Body of pancreas (tissue), 4 donors: ENCODE results near the gene KRT23. TPM values are rescaled to one million over a fixed set of nuclear protein-coding genes. Genes with fewer than 3 reads are reported as not detected.

Source experiments
- ATAC-seq: fragments of 150-250 bp; one replicate; pipeline ENCODE4 v1.9.1; 2016
- DNase-seq, 4 donors: peaks; one replicate each; pipeline ENCODE4 v3.0.0-alpha.2; 2019
- H3K27ac ChIP-seq, 4 donors: fragments of 200-600 bp; sonication (generic); 1 replicate in 3 of 4; 2 replicates in 1 of 4; pipeline versions ENCODE4 v1.5.1 to v1.6.1; 2016 to 2019; ENCODE audit warnings: mild to moderate bottlenecking in 1 of 4, mixed read lengths in 1 of 4, moderate library complexity in 1 of 4
- H3K27me3 ChIP-seq, 2 donors: fragments of 200-600 bp; sonication (generic); one replicate each; pipeline ENCODE4 v1.6.0; 2016; ENCODE audit warnings: mild to moderate bottlenecking in 1 of 2
- H3K36me3 ChIP-seq, 2 donors: fragments of 200-600 bp; sonication (generic); replicated peaks in 1 of 2; 2 replicates each; pipeline ENCODE4 v1.5.1; 2016; ENCODE audit warnings: low read depth in 2 of 2; ENCODE audit not compliant: insufficient read depth in 1 of 2
- H3K4me1 ChIP-seq: fragments of 200-600 bp; sonication (generic); one replicate; pipeline ENCODE4 v1.6.0; 2016
- H3K4me3 ChIP-seq, 2 donors: fragments of 200-600 bp; sonication (generic); 1 replicate in 1 of 2; 2 replicates in 1 of 2; pipeline ENCODE4 v1.5.1; 2016 to 2019
- H3K9me3 ChIP-seq, 3 donors: fragments of 200-600 bp; sonication (generic); 1 replicate in 2 of 3; 2 replicates in 1 of 3; pipeline ENCODE4 v1.5.1; 2016
- CTCF ChIP-seq, 7 experiments: fragments of 450-650 bp in 4 of 7; fragments of 200-600 bp in 3 of 7; sonication (generic) in 3 of 7; IDR thresholded peaks; one replicate each; pipeline ENCODE4 v1.5.1; 2016 to 2019; ENCODE audit warnings: antibody characterized with exemption in 7 of 7
- POLR2A ChIP-seq, 3 donors: fragments of 450-650 bp; IDR thresholded peaks; one replicate each; pipeline ENCODE4 v1.6.1; 2016; ENCODE audit warnings: antibody characterized with exemption in 3 of 3, mild to moderate bottlenecking in 2 of 3
- WGBS, 2 donors: methylation state at CpG; one replicate each; pipeline ENCODE4 v1.1.5; 2017; 5-methylcytosine and 5-hydroxymethylcytosine counted together
- intact Hi-C: fragments of 100-400 bp; cut with DNase I; formaldehyde crosslinking; loops from one replicate; pipeline ENCODE4 v1.15.1; 2023
- total RNA-seq, 2 donors: library from RNA; depleted of rRNA; stranded (reverse); fragments of >200 nt; gene quantifications; one replicate each; pipeline ENCODE4 v1.1.0, GENCODE V29; 2016

KRT23 gene
- total RNA-seq, 2 donors from 2014 or later = 2.3 to 9.6 TPM

DNA sequence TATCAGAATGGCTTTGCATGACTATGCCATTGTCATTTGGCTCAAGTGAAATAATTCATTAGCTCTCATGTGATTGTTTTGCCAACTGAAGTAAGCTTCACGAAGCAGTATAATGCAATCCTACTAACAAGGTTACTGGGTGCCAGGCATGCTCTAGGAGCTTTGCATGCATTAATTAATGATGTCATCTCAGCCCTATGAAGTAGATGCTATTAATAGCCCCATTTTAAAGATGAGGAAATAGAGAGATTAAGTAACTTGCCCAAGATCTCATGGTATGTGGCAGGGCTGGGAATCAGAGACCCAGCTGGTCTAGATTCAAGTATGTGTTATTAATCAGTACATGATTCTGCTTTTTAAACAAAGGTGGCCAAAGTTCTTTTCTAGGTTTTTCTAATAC, 15.2 kb upstream of the KRT23 start:
- H3K9me3 ChIP-seq = no peaks in the 10 kb centered on the region
- no peak for TF ChIP-seq POLR2A (IDR thresholded peaks at IDR 0.05)
- no peak for TF ChIP-seq CTCF (IDR thresholded peaks at IDR 0.05)

GRCh38 chr17:40952154-40952553, 14.7 kb upstream of the KRT23 start:
- H3K27ac ChIP-seq = peak overlapping the region in 3 of 4 donors; percentile 19 to 71 (median 53)
- no peaks in the 10 kb centered on the region for H3K36me3 ChIP-seq
- 86 to 95% methylated on average over 2 of the region's 2 CpGs for WGBS, 2 donors
- intact Hi-C loops = no loop called here
- DNase-seq (no peak), ATAC-seq (no peak)
- no peaks in the 10 kb centered on the region for H3K27me3 ChIP-seq
- H3K9me3 ChIP-seq = no peaks in the 10 kb centered on the region
- no peak for TF ChIP-seq CTCF (IDR thresholded peaks at IDR 0.05)
- no peak for TF ChIP-seq POLR2A (IDR thresholded peaks at IDR 0.05)
- peaks cover 17% of the 10 kb centered on the region for H3K4me1 ChIP-seq
- no peak overlapping the region for H3K4me3 ChIP-seq

More for the DNA sequence above, 15.2 kb upstream of the KRT23 start:
- Histone ChIP-seq H3K4me3 (no peak overlapping the region), H3K4me1 (peaks cover 22% of the 10 kb centered on the region), H3K27me3 (no peaks in the 10 kb centered on the region), H3K36me3 (no peaks in the 10 kb centered on the region), H3K27ac (peak overlapping the region in 3 of 4 donors; percentile 19 to 71 (median 53))
- whole genome bisulfite sequencing, 2 donors = 19 to 35% methylated on average over 1 of the region's 1 CpG
- DNase-seq (peak in 2 of 4 donors; percentile 11 to 25), ATAC-seq (peak; percentile 61)
- intact Hi-C loops = no loop called here

- Histone ChIP-seq H3K27ac (no peak overlapping the region), H3K36me3 (no peaks in the 10 kb centered on the region), H3K27me3 (no peaks in the 10 kb centered on the region), H3K9me3 (no peaks in the 10 kb centered on the region), H3K4me1 (peaks cover 8% of the 10 kb centered on the region), H3K4me3 (no peak overlapping the region)
- ATAC-seq = no peak
- TF ChIP-seq POLR2A (IDR thresholded peaks at IDR 0.05) (no peak), CTCF (IDR thresholded peaks at IDR 0.05) (no peak)
- no peak for DNase-seq
- 96 to 97% methylated on average over 2 of the region's 2 CpGs for WGBS, 2 donors
- intact Hi-C loops = no loop called here
Observed at GRCh38 chr17:40951011-40951622, 13.7 kb upstream of the KRT23 start.

GRCh38 chr17:40950176-40950575, 12.7 kb upstream of the KRT23 start:
- WGBS, 2 donors = 64 to 72% methylated on average over 7 of the region's 7 CpGs
- intact Hi-C loops = no loop called here
- no peak overlapping the region for H3K4me3 ChIP-seq
- H3K27me3 ChIP-seq = no peaks in the 10 kb centered on the region
- ATAC-seq (no peak), DNase-seq (no peak)
- H3K27ac ChIP-seq = no peak overlapping the region
- no peaks in the 10 kb centered on the region for H3K9me3 ChIP-seq
- peaks cover 9% of the 10 kb centered on the region for H3K4me1 ChIP-seq
- no peaks in the 10 kb centered on the region for H3K36me3 ChIP-seq
- TF ChIP-seq CTCF (IDR thresholded peaks at IDR 0.05) (no peak), POLR2A (IDR thresholded peaks at IDR 0.05) (no peak)

DNA sequence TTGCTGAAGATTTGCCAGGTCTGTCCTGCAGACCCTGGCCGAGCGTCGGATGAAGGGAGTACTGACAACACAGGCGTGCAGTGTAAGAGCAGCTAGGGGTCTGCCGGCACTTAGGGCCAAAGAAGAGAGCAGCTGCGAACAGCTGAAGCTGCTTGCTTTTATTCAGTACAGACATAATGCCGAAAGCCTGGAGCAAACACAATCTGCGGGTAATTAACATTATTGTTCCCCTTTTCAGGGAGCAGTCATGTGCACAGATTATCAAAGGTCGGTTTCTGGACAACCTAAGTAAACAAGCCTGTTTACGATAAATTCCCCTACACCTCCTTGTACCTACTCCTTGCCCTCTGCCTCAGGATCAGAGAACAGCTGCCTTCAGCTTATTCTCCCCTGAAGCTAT, 12.0 kb upstream of the KRT23 start:
- Histone ChIP-seq H3K27ac (no peak overlapping the region), H3K36me3 (no peaks in the 10 kb centered on the region), H3K4me1 (peaks cover 10% of the 10 kb centered on the region), H3K27me3 (no peaks in the 10 kb centered on the region), H3K4me3 (no peak overlapping the region), H3K9me3 (no peaks in the 10 kb centered on the region)
- intact Hi-C loops = no loop called here
- 12 to 25% methylated on average over 10 of the region's 10 CpGs for WGBS, 2 donors
- TF ChIP-seq CTCF (IDR thresholded peaks at IDR 0.05) = no peak
- no peak for TF ChIP-seq POLR2A (IDR thresholded peaks at IDR 0.05)
- DNase-seq (no peak), ATAC-seq (no peak)
